ENCODE data around the gene GALNTL6. TPM values are rescaled to one million over a fixed set of nuclear protein-coding genes. Genes with fewer than 3 reads are reported as not detected.

Gene GALNTL6
- total and polyA plus RNA-seq, 8 donors, result 0.13 to 0.41 (median 0.21) TPM; not detected in 4

DNA sequence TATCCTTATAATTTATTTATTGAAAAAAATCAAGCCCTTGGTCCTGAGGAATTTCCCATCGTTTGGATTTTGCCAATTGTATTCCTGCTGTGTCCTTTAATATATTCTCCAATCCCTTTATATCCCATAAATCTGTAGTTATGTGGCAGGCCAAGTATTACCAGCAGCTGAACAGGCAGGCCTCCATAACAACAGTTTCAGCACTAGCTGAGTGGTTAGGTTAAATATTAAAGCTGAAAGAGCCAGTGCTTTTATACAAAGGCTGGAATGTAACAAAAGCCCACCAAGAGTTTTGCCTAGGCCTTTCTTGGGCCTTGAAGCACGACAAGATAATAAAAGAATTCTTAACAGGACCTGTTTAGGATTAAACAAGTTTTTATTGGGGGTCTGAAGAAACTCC, 988.8 kb downstream of the GALNTL6 start:
- DNase-seq, result no peak
- Histone ChIP-seq H3K4me3 (no peak overlapping the region), H3K27ac (no peak overlapping the region), H3K9me3 (no peaks in the 10 kb centered on the region), H3K27me3 (no peaks in the 10 kb centered on the region), H3K36me3 (no peaks in the 10 kb centered on the region), H3K4me1 (no peaks in the 10 kb centered on the region)
- intact Hi-C loops (cut with DNase I), result no loop called here
- TF ChIP-seq, protein P1, sequence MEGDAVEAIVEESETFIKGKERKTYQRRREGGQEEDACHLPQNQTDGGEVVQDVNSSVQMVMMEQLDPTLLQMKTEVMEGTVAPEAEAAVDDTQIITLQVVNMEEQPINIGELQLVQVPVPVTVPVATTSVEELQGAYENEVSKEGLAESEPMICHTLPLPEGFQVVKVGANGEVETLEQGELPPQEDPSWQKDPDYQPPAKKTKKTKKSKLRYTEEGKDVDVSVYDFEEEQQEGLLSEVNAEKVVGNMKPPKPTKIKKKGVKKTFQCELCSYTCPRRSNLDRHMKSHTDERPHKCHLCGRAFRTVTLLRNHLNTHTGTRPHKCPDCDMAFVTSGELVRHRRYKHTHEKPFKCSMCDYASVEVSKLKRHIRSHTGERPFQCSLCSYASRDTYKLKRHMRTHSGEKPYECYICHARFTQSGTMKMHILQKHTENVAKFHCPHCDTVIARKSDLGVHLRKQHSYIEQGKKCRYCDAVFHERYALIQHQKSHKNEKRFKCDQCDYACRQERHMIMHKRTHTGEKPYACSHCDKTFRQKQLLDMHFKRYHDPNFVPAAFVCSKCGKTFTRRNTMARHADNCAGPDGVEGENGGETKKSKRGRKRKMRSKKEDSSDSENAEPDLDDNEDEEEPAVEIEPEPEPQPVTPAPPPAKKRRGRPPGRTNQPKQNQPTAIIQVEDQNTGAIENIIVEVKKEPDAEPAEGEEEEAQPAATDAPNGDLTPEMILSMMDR (IDR thresholded peaks at IDR 0.05), result no peak
- WGBS, 2 donors, result 29 to 41% methylated on average over 2 of the region's 2 CpGs
- no peak for ATAC-seq
- no peak for FAIRE-seq

DNA sequence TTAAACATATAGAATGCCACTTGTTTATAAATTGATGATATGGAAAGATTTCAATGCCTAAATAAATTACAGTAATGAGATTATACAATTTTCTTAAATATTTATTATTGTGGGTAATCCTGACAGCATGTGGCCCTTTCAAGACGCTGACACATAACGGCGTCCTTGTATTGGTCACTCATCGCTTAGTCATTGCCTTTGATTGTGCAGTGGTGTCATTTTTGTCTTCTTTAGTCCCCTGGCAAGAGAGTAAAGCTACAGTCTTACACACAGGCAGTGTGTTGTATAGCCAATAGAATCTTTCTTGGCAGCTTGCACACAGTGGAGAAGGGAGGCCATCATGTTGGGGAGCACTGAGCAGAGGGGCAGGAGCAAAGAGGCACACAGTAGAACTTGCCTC, 993.6 kb downstream of the GALNTL6 start:
- DNase-seq (no peak), ATAC-seq (no peak), FAIRE-seq (no peak)
- WGBS, 2 donors, result 88 to 98% methylated on average over 4 of the region's 4 CpGs
- H3K9me3 ChIP-seq, result no peaks in the 10 kb centered on the region
- no peaks in the 10 kb centered on the region for H3K4me1 ChIP-seq
- H3K27ac ChIP-seq, result no peak overlapping the region
- H3K4me3 ChIP-seq, result no peak overlapping the region
- TF ChIP-seq, protein P1 (IDR thresholded peaks at IDR 0.05), result no peak
- intact Hi-C loops (cut with DNase I), result no loop called here
- H3K27me3 ChIP-seq, result no peaks in the 10 kb centered on the region
- H3K36me3 ChIP-seq, result no peaks in the 10 kb centered on the region

DNA sequence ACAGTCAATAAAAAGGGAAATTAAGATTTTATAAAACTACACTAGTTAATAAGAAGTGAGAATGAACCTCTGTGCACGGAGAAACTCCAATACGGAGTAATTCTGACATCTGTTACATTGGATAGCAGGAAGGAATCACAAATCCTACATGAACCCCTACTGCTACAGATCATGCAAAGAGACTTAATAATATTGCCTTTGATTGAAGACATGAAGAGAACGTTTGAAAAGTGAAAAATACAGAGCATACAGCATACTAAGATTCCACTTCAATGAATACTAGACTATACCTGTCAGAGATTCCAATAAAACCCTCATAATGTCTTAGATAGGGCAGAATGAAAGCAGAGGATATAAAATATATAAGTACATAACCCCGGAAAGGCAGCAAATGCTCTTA, 995.0 kb downstream of the GALNTL6 start:
- Histone ChIP-seq H3K27ac (no peak overlapping the region), H3K4me1 (no peaks in the 10 kb centered on the region), H3K27me3 (no peaks in the 10 kb centered on the region), H3K36me3 (no peaks in the 10 kb centered on the region), H3K4me3 (no peak overlapping the region), H3K9me3 (no peaks in the 10 kb centered on the region)
- ATAC-seq (no peak), DNase-seq (no peak), FAIRE-seq (no peak)
- TF ChIP-seq, protein P1 (IDR thresholded peaks at IDR 0.05), result no peak
- intact Hi-C loops (cut with DNase I), result no loop called here
- WGBS, 2 donors, result 73 to 81% methylated on average over 4 of the region's 4 CpGs

GRCh38 chr4:172809319-172809718, 996.1 kb downstream of the GALNTL6 start:
- ATAC-seq, result no peak
- no peaks in the 10 kb centered on the region for H3K27me3 ChIP-seq
- no peaks in the 10 kb centered on the region for H3K9me3 ChIP-seq
- TF ChIP-seq, protein P1 (IDR thresholded peaks at IDR 0.05), result no peak
- H3K4me3 ChIP-seq, result no peak overlapping the region
- WGBS, 2 donors, result 47 to 49% methylated on average over 7 of the region's 7 CpGs
- DNase-seq, result no peak
- no peaks in the 10 kb centered on the region for H3K36me3 ChIP-seq
- no peak overlapping the region for H3K27ac ChIP-seq
- intact Hi-C loops (cut with DNase I), result no loop called here
- no peak for FAIRE-seq
- H3K4me1 ChIP-seq, result no peaks in the 10 kb centered on the region

DNA sequence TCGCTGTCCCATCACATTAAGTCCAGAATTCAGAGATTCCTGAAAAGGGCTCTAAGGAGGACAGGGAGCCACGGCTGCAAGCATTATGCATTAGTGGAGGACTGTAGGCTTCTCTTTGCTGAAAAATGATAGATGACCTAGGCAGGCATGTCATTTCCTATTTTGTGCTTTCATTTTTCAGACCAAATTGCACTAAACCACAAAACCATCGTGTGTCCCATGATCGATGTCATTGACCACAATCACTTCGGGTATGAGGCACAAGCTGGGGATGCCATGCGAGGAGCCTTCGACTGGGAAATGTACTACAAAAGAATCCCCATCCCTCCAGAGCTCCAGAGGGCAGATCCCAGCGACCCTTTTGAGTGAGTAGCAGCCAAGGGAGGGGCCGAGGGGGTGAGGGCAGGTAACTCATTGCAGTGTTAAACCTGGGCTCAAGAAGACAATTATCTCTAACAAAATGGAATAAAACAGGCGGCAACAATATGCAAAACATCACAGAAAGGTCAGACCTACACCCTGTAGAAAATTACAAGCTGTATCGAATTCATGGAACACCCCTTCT, 1000.2 kb downstream of the GALNTL6 start:
- ATAC-seq, result no peak
- FAIRE-seq, result no peak

More for the DNA sequence above, 1000.2 kb downstream of the GALNTL6 start:
- intact Hi-C loops (cut with DNase I), result no loop called here
- Histone ChIP-seq H3K4me3 (no peak overlapping the region), H3K27me3 (no peaks in the 10 kb centered on the region), H3K27ac (no peak overlapping the region), H3K4me1 (no peaks in the 10 kb centered on the region), H3K36me3 (no peaks in the 10 kb centered on the region), H3K9me3 (no peaks in the 10 kb centered on the region)
- DNase-seq, result no peak
- WGBS, 2 donors, result 72 to 78% methylated on average over 11 of the region's 11 CpGs
- TF ChIP-seq, protein P1 (IDR thresholded peaks at IDR 0.05), result no peak

Data from pancreas (tissue), 10 donors.